ENCODE results near the gene FBXO45. TPM values are rescaled to one million over a fixed set of nuclear protein-coding genes. Genes with fewer than 3 reads are reported as not detected.

The FBXO45 gene
- total RNA-seq, 1 donor from 2014 or later, result 8.2 TPM

- Mint-ChIP-seq H3K36me3 (ENCODE audit: unreplicated experiment) (no peaks in the 10 kb centered on the region), H3K4me1 (ENCODE audit: unreplicated experiment) (peaks cover 3% of the 10 kb centered on the region), H3K4me3 (ENCODE audit: unreplicated experiment) (no peak overlapping the region), H3K9me3 (ENCODE audit: unreplicated experiment) (no peaks in the 10 kb centered on the region), H3K27me3 (ENCODE audit: unreplicated experiment) (peaks cover 43% of the 10 kb centered on the region), H3K27ac (ENCODE audit: unreplicated experiment) (no peak overlapping the region)
- DNase-seq (ENCODE audit: extremely low spot score, unreplicated experiment), result no peak
- TF ChIP-seq, protein P1, sequence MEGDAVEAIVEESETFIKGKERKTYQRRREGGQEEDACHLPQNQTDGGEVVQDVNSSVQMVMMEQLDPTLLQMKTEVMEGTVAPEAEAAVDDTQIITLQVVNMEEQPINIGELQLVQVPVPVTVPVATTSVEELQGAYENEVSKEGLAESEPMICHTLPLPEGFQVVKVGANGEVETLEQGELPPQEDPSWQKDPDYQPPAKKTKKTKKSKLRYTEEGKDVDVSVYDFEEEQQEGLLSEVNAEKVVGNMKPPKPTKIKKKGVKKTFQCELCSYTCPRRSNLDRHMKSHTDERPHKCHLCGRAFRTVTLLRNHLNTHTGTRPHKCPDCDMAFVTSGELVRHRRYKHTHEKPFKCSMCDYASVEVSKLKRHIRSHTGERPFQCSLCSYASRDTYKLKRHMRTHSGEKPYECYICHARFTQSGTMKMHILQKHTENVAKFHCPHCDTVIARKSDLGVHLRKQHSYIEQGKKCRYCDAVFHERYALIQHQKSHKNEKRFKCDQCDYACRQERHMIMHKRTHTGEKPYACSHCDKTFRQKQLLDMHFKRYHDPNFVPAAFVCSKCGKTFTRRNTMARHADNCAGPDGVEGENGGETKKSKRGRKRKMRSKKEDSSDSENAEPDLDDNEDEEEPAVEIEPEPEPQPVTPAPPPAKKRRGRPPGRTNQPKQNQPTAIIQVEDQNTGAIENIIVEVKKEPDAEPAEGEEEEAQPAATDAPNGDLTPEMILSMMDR (IDR thresholded peaks at IDR 0.05), result no peak
Observed at GRCh38 chr3:196599734-196600128, 31.3 kb downstream of the FBXO45 start.

DNA sequence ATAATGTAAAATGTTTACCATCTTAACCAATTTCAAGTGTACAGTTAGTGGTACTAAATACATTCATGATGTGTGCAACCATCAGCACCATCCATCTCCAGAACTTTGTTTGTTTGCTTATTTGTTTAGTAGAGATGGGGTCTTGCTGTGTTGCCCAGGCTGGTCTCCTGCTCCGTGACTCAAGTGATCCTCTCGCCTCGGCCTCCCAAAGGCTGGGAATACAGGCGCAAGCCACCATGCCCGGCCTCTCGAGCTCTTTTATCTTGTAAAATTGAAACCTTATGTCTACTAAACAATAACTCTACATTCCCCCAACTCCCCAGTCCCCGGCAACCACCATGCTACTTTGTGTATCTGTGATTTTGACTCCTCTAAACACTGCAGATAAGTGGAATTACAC is 31.9 kb downstream of the FBXO45 start:
- Mint-ChIP-seq H3K9me3 (ENCODE audit: unreplicated experiment) (no peaks in the 10 kb centered on the region), H3K27me3 (ENCODE audit: unreplicated experiment) (peaks cover 45% of the 10 kb centered on the region), H3K4me1 (ENCODE audit: unreplicated experiment) (peaks cover 3% of the 10 kb centered on the region), H3K4me3 (ENCODE audit: unreplicated experiment) (no peak overlapping the region), H3K27ac (ENCODE audit: unreplicated experiment) (no peak overlapping the region), H3K36me3 (ENCODE audit: unreplicated experiment) (no peaks in the 10 kb centered on the region)
- DNase-seq (ENCODE audit: extremely low spot score, unreplicated experiment), result peak; percentile 53
- TF ChIP-seq, protein P1 (IDR thresholded peaks at IDR 0.05), result no peak

DNA sequence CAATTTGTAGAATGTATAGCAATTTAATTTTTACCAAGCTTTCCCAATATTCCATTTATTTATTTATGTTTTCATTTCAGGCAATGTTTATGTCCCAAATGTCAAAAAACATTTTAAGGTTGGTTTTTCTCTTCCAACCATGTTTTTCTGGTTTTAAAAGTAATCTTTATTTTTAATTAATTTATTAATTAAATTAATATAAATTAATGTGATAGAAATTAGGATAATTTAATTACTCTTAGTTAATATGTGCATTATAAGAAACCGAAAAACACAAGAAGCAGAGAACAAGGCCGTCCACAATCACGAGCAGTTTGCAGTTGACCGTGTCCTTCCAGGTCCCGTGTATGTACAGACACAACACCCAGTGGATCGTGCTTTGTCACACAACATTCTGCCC is 34.2 kb downstream of the FBXO45 start:
- no peak overlapping the region for H3K27ac Mint-ChIP-seq (ENCODE audit: unreplicated experiment)
- H3K9me3 Mint-ChIP-seq (ENCODE audit: unreplicated experiment), result no peaks in the 10 kb centered on the region
- H3K4me3 Mint-ChIP-seq (ENCODE audit: unreplicated experiment), result no peak overlapping the region
- TF ChIP-seq, protein P1 (IDR thresholded peaks at IDR 0.05), result no peak
- no peak for DNase-seq (ENCODE audit: extremely low spot score, unreplicated experiment)
- H3K27me3 Mint-ChIP-seq (ENCODE audit: unreplicated experiment), result peaks cover 43% of the 10 kb centered on the region
- no peaks in the 10 kb centered on the region for H3K36me3 Mint-ChIP-seq (ENCODE audit: unreplicated experiment)
- peaks cover 3% of the 10 kb centered on the region for H3K4me1 Mint-ChIP-seq (ENCODE audit: unreplicated experiment)

- Mint-ChIP-seq H3K4me1 (ENCODE audit: unreplicated experiment) (peaks cover 3% of the 10 kb centered on the region), H3K9me3 (ENCODE audit: unreplicated experiment) (peaks cover 3% of the 10 kb centered on the region), H3K36me3 (ENCODE audit: unreplicated experiment) (peaks cover 2% of the 10 kb centered on the region), H3K4me3 (ENCODE audit: unreplicated experiment) (no peak overlapping the region), H3K27ac (ENCODE audit: unreplicated experiment) (no peak overlapping the region), H3K27me3 (ENCODE audit: unreplicated experiment) (peaks cover 49% of the 10 kb centered on the region)
- TF ChIP-seq, protein P1 (IDR thresholded peaks at IDR 0.05), result no peak
- DNase-seq (ENCODE audit: extremely low spot score, unreplicated experiment), result peak; percentile 68
Observed at GRCh38 chr3:196603683-196604082, 35.2 kb downstream of the FBXO45 start.

GRCh38 chr3:196604548-196604947 is 36.1 kb downstream of the FBXO45 start:
- no peak overlapping the region for H3K27ac Mint-ChIP-seq (ENCODE audit: unreplicated experiment)
- H3K4me1 Mint-ChIP-seq (ENCODE audit: unreplicated experiment), result peaks cover 7% of the 10 kb centered on the region
- no peak overlapping the region for H3K4me3 Mint-ChIP-seq (ENCODE audit: unreplicated experiment)
- peak; percentile 56 for DNase-seq (ENCODE audit: extremely low spot score, unreplicated experiment)
- peaks cover 2% of the 10 kb centered on the region for H3K36me3 Mint-ChIP-seq (ENCODE audit: unreplicated experiment)
- TF ChIP-seq, protein P1 (IDR thresholded peaks at IDR 0.05), result no peak
- H3K9me3 Mint-ChIP-seq (ENCODE audit: unreplicated experiment), result peaks cover 4% of the 10 kb centered on the region
- peaks cover 50% of the 10 kb centered on the region for H3K27me3 Mint-ChIP-seq (ENCODE audit: unreplicated experiment)
